GM12891 (cell line): Measurements from ENCODE around the gene RHBDL1.

Experiments used
- POLR2A ChIP-seq: IDR thresholded peaks from 2 replicates; pipeline ENCODE4 v1.6.1; 2011; ENCODE audit warnings: low read depth, low read length, control low read depth
- POLR2AphosphoS5 ChIP-seq: IDR thresholded peaks from 2 replicates; pipeline ENCODE4 v1.6.1; 2011; ENCODE audit warnings: low read depth, low read length, control low read depth
- SPI1 ChIP-seq: IDR thresholded peaks from 2 replicates; pipeline ENCODE4 v1.6.1; 2011; ENCODE audit warnings: low read depth, low read length, control low read depth
- TAF1 ChIP-seq: IDR thresholded peaks from 2 replicates; pipeline ENCODE4 v1.6.1; 2011; ENCODE audit warnings: low read depth, low read length, control low read depth

DNA sequence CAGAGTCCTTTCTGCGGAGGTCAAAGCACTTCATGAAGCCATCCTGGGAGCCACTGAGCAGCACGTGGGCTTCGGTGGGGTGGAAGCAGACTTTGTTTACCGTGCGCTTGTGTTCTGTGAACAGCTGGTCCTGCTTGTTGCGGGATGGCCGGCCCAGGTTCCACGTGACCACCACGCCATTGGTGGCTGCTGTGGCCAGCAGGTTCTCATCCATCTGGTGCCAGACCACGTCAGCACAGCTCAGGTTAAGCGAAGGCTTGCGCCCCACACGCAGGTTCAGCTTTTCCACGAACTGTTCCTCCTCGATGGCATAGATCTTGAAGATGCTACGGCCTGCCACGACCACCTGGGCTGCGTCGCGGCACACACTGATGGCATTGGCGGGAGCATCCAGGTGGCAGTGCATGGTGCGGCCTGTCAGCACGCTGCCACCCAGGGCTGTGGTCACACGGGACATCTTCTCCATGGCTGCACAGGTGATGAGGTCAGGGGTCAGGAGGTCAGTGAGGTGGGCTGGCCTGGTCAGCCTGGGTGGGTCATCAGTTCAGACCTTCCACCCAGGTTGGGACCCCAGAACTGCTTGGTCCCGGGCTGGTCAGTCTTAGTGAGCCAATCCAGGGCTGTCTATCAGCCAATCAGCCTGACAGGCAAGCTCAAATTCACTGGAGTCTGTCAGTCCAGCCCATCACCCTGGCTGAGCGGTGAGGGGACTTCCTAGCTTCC lies 13.9 kb downstream of the RHBDL1 start:
- no peak for TF ChIP-seq POLR2A
- TF ChIP-seq SPI1, result no peak
- no peak for TF ChIP-seq POLR2AphosphoS5
- TF ChIP-seq TAF1, result no peak
